ENCODE measurements around the gene SHROOM1.

SHROOM1 gene, protein sequence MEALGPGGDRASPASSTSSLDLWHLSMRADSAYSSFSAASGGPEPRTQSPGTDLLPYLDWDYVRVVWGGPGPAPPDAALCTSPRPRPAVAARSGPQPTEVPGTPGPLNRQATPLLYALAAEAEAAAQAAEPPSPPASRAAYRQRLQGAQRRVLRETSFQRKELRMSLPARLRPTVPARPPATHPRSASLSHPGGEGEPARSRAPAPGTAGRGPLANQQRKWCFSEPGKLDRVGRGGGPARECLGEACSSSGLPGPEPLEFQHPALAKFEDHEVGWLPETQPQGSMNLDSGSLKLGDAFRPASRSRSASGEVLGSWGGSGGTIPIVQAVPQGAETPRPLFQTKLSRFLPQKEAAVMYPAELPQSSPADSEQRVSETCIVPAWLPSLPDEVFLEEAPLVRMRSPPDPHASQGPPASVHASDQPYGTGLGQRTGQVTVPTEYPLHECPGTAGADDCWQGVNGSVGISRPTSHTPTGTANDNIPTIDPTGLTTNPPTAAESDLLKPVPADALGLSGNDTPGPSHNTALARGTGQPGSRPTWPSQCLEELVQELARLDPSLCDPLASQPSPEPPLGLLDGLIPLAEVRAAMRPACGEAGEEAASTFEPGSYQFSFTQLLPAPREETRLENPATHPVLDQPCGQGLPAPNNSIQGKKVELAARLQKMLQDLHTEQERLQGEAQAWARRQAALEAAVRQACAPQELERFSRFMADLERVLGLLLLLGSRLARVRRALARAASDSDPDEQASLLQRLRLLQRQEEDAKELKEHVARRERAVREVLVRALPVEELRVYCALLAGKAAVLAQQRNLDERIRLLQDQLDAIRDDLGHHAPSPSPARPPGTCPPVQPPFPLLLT

GRCh38 chr5:132830436-132831094 is at the start of gene SHROOM1:
SHROOM1 (minus strand) TSS chr5:132830647; CDS start chr5:132826140, 4,507 bp downstream.
- H3K27ac ChIP-seq: peak within 1 kb of the TSS; percentile 4 to 81 (median 64)
- peak within 1 kb of the TSS; percentile 42 to 65 (median 57) for H3K4me3 ChIP-seq

DNA sequence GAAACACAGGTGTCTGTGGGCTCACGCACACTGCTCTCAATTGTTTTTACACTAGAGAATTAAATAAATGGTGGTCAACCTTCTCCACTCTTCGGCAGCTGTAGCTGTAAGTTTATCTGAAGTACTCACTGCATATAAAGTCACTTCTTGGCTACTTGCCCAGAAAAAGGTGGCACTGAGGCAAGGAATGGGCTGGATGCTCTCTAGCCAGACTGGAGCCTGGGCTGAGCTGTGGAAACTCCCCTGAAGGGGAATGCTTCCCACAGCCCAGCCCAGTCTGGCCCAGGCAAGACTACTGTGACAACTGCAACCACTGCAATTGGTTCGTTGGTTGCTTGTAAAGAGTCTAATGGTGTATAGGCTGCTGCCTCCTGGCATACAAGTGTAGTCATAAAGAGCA is 47.5 kb upstream of the SHROOM1 start:
- H3K4me3 ChIP-seq: no peak overlapping the region
- H3K27ac ChIP-seq: peak overlapping the region in 1 of 21 experiments; percentile 6

DNA sequence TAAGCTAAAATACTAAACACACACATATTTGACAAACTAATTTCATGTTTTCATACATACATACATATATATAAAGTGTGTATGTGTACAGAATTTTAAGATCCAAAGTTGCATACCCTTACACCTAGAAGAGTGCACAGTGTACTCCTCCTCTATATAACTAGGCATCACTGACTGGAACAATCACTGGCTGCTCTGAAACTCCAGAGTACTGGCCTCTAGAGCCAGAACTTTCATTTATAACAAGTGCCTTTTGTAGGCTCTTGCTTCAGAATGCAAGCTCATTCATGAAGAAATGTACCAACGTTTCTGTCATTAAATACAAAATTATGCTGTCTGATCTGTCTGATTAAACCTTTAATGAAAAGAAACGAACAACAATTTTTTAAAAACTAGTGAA is 47.0 kb upstream of the SHROOM1 start:
- H3K4me3 ChIP-seq: no peak overlapping the region
- H3K27ac ChIP-seq: peak overlapping the region in 1 of 21 experiments; percentile 6

- Histone ChIP-seq H3K27ac (no peak overlapping the region), H3K4me3 (no peak overlapping the region)
These were observed 45.7 kb upstream of the SHROOM1 start for GRCh38 chr5:132876020-132876759.

DNA sequence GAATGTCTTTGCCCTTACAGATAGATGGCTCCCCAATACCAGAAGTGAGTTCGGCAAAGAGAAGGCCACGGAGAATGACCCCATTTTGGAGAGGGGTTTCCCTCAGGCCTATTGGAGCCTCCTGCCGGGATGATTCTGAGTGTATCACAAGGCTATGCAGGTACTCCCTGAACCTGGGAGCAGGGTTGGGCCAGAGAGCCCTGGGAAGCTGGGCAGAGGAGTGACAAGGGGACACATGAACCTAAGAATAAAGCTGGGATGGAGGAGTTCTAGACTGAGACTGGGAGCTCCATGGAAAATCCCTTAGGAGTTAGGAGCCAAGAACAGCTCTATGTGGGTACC is 43.5 kb upstream of the SHROOM1 start:
- Histone ChIP-seq H3K27ac (no peak overlapping the region), H3K4me3 (no peak overlapping the region)

DNA sequence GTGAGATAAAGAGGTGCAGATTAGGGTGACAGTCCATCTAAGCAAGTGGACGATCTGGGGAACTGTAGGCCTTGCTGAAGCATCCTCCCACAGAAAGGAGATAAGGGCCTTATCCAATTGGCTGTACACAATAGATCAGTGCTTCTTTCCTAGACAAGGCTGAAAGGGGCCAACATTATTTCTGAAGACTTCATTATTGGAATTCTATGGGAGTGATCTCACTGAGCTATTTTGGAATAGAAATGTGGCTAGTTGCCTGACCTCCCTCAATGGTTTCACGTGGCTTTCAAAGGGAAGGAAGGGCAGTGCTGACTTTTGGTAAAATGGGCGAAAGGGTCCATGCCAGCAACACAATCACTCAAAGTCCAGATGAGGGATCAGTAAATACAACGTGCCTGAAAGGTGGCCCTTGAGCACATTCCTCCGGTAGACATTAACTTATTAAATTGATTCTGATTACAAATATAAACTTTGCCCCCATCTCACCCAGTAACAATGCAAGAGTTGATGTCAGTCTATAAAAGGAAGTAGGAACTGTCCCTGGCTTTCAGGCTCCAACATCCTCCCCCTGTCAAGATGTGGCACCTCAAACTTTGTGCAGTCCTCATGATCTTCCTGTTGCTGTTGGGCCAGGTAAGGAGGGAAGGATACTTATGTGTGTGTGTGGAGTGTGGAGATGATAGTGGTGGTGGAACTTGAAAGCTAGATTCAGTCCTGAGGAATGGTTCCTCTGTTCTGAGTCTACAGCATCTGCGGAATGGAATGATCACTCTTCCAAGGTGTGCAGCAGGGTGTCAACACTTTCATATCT is 42.9 kb upstream of the SHROOM1 start, which contains the start of gene LEAP2:
TSS of gene LEAP2 (plus strand) at position 550 of the 811 bp plus-strand sequence. CDS start at position 577, 27 bp downstream.
- Histone ChIP-seq H3K4me3 (no peak within 1 kb of the TSS), H3K27ac (no peak within 1 kb of the TSS)

- Histone ChIP-seq H3K4me3 (no peak overlapping the region), H3K27ac (no peak overlapping the region)
These were observed 42.3 kb upstream of the SHROOM1 start for GRCh38 chr5:132872788-132873118.

DNA sequence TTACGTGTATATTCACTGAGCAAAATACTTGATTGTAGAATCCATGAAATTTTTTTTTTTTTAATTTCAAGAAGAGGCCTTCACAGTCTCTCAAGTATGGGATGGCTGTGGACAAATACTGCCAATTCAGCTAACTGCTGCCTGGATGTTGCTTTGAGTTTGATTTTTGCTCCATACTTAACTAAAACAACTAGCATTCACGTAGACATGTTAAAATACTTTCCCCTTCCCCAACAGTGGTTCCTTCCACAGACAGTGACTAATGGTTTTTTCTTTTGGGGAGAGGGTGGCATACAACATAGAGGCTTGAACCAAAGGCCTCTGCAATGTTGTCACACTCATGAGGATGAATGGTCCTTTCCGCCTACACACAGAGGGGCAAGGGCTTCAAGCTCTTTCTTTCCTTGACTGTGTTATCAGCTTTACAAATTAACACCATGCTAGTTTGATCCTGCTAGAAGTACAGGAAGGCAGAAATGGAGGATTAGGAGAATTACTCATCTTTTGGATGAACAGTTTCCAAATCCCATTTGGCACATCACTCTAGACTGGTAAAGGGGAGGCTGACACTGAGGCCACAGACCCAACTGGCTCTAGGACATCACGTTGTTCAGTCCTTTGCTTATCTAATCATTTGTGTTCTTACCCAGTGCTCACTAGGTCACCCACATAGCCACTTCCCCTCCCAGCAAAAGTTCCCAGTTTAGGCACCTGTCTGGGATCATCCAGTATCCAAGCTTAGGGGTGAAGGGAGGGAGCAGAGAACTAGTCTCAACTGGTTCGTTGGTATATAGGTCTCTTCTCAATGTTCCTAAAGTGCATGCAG is 41.2 kb upstream of the SHROOM1 start:
- no peak overlapping the region for H3K27ac ChIP-seq
- H3K4me3 ChIP-seq: no peak overlapping the region

DNA sequence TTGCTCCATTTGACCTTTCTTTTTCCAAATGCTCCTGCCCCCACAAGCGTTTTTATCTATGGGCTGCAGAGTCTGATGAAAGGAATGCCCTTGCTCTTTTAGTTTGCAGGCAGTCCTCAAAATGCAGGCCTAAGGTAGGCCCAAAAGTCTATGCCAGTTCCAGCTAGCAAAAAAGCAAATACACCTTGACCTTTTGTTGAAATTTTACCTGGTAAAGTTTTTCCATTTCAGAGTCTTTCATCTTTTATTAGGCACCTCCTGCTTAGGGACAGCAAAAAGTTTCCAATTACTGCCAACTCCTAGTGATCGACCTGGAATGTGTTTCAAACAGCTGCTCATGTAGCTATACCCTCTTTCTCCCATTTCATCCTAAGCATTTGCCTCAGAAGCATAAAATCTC is 40.4 kb upstream of the SHROOM1 start:
- H3K27ac ChIP-seq: no peak overlapping the region
- no peak overlapping the region for H3K4me3 ChIP-seq

DNA sequence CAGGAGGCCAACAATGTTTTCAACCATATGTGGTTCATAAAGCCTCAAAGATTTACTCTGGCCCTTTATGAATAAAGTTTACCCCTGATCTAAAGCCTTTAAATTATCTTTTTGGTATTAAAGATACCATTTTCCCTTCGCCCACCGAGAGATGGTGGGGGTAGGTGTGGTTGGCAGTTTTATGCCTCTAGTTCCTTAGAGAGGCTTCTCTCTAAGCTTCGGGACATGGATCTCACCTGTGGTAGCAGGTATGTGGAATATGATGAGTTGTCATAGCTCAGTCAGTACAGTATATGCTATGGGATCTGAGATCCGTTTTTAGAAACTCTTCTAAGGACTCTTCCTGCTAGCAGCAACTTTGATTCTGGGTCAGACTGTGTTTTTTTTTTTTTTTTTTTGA is 38.3 kb upstream of the SHROOM1 start:
- no peak overlapping the region for H3K4me3 ChIP-seq
- H3K27ac ChIP-seq: no peak overlapping the region

DNA sequence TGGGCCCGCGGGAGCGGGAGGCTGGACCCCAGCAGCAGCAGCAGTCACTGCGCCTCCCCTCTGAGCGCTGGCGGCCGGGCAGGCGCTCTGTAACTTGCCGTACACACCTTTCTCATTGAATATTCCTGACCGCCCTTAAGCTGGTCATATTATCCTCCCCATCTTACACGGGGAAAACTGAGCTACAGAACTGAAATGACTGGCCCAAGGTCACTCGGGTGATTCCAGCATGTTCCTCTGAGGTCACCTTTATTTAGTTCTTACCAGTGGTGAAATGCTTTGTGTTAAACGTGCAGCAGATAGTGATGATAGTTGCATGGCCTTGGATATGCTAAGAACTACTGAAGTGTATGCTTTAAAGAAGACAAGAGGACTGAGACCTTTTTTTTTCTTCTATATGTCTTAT is 36.6 kb upstream of the SHROOM1 start:
- H3K27ac ChIP-seq: peak overlapping the region; percentile 79 to 98 (median 94)

GRCh38 chr5:132866342-132867045 is 36.0 kb upstream of the SHROOM1 start, which contains the start of the genes GDF9 and UQCRQ:
GDF9 (minus strand) TSS chr5:132866469; CDS start chr5:132864533, 1,936 bp downstream.
UQCRQ (plus strand) TSS chr5:132866642; CDS start chr5:132866882, 240 bp downstream.
- peak within 1 kb of the TSS; percentile 64 to 93 (median 85) for H3K4me3 ChIP-seq
- peak within 1 kb of the TSS; percentile 85 to 98 (median 94) for H3K27ac ChIP-seq

More for the DNA sequence above, 36.6 kb upstream of the SHROOM1 start:
- H3K4me3 ChIP-seq: peak overlapping the region; percentile 64 to 93 (median 85)

GRCh38 chr5:132865668-132866341 is 35.4 kb upstream of the SHROOM1 start:
- H3K27ac ChIP-seq: peak overlapping the region; percentile 85 to 98 (median 94)
- peak overlapping the region; percentile 64 to 93 (median 85) for H3K4me3 ChIP-seq

DNA sequence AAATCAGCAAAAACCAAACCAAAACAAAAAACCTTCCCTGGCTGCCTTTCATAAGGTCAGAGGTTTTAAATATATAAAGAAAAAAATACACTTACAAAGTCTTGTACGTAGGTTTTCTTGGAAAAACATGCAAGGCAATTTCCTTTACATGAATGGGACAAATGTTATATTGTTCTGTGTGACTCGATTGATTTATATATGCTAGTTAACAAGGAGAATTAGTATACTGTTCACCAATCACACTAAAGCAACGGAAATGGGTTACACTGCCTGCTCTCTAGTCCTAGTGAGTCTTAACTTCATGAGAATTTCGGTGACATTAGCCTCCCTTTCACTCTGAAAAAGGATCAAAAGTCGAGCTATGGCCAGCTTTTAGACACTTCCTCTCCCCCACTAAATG is 30.3 kb upstream of the SHROOM1 start:
- Histone ChIP-seq H3K27ac (no peak overlapping the region), H3K4me3 (no peak overlapping the region)

GRCh38 chr5:132859889-132860437 is 29.5 kb upstream of the SHROOM1 start:
- Histone ChIP-seq H3K27ac (no peak overlapping the region), H3K4me3 (no peak overlapping the region)

GRCh38 chr5:132856011-132856410 is 25.6 kb upstream of the SHROOM1 start:
- H3K4me3 ChIP-seq: no peak overlapping the region
- H3K27ac ChIP-seq: no peak overlapping the region

Measured in skin epidermis (tissue), 12 donors.